Posterior vena cava (tissue), 2 donors: ENCODE data around the gene TRIOBP. TPM values are rescaled to one million over a fixed set of nuclear protein-coding genes. Genes with fewer than 3 reads are reported as not detected.

Source experiments
- DNase-seq: peaks from one replicate; pipeline ENCODE4 v3.0.0-alpha.2; 2020; ENCODE audit warnings: low spot score
- intact Hi-C, 2 donors: fragments of 100-400 bp; cut with DNase I; formaldehyde crosslinking; loops; one replicate each; pipeline versions ENCODE4 v1.14.1 to v1.14.2; 2022 to 2023
- total RNA-seq, 2 donors: library from RNA; stranded (reverse); fragmentation: NEBNext Ultra II Directional; extraction: Animal tissue kit (Norgen Biotek cat#: 25700); gene quantifications; one replicate each; pipeline ENCODE4 v1.2.1, GENCODE V29; 2021
- donor health status: DM: yes; HTN: yes; CAD: no.
- donor health status: DM: yes; HTN: yes; CAD: no.

TRIOBP gene
- total RNA-seq, 2 donors from 2014 or later, result 93.8 to 95.8 TPM

- peak; percentile 98 for DNase-seq
- intact Hi-C loops, result no loop called here
These were observed 110.8 kb downstream of the TRIOBP start, which contains the start of gene GCAT for GRCh38 chr22:37807410-37808293. Gene GCAT, plus strand, starts transcription at chr22:37807934. Its CDS starts 34 bp downstream, at chr22:37807968.

DNA sequence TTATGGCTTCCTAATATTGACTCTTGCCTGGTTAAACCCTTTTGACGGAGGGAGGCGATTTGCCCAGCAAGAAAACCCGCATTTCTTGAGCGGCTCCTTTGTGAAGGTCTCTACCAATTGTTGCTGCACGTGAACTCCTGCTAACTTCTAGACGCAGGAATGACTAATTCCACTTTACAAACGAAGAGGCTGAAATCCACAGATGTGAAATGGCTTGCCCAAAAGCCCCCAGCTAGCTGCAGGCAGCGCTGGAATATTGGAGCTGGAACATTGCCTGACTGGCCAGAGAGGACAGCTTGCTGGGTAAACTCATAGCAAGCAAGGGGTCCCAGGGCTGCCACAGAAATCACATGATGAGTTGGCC, 111.4 kb downstream of the TRIOBP start:
- no peak for DNase-seq
- intact Hi-C loops, result no loop called here

DNA sequence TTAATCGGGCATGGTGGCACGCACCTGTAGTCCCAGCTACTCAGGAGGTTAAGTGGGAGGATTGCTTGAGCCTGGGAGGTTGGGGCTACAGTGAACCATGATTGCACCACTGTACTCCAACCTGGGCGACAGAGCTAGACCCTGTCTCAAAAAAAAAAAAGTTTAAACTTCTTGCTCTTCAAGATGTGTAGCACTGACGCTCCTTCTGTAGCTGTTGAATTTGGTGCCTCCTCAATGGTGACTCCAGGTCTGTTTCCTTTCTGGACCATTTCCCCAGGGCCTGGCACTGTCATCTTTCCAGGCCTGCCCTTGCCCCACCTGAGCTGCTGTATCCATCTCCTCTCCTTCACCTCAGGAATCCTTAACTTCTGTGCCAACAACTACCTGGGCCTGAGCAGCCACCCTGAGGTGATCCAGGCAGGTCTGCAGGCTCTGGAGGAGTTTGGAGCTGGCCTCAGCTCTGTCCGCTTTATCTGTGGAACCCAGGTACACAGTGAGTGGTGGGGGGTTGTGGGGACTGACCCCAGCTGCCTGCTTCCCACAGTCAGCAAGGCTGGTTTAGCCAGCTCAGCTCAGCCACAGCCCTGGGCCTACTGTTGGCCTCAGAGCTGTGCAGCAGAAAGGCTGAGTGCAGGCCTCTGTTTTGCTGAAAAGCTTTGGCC, 113.0 kb downstream of the TRIOBP start:
- intact Hi-C loops, result loop anchor here in 1 of 2 donors (10.0 kb wide), 1 partner anchor 125 kb away; no protein-coding TSS in a partner anchor
- no peak for DNase-seq

DNA sequence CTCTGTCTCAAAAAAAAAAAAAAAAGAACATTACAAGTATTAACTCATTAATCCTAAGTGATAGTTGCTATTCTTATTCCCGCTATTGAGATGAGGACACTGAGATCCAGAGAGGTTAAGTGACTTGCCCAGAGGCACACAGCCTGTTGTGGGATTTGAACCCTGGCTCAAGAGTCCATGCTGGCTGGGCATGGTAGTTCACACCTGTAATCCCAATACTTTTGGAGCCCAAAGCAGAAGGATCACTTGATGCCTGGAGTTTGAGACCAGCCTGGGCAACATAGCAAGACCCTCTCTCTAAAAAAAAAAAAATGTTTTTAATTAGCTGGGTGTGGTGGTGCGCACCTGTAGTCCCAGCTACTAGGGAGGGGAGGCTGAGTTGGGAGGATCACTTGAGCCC, 115.0 kb downstream of the TRIOBP start:
- intact Hi-C loops, result loop anchor here in 1 of 2 donors (10.0 kb wide), 1 partner anchor 123 kb away; no protein-coding TSS in a partner anchor
- DNase-seq, result no peak

DNA sequence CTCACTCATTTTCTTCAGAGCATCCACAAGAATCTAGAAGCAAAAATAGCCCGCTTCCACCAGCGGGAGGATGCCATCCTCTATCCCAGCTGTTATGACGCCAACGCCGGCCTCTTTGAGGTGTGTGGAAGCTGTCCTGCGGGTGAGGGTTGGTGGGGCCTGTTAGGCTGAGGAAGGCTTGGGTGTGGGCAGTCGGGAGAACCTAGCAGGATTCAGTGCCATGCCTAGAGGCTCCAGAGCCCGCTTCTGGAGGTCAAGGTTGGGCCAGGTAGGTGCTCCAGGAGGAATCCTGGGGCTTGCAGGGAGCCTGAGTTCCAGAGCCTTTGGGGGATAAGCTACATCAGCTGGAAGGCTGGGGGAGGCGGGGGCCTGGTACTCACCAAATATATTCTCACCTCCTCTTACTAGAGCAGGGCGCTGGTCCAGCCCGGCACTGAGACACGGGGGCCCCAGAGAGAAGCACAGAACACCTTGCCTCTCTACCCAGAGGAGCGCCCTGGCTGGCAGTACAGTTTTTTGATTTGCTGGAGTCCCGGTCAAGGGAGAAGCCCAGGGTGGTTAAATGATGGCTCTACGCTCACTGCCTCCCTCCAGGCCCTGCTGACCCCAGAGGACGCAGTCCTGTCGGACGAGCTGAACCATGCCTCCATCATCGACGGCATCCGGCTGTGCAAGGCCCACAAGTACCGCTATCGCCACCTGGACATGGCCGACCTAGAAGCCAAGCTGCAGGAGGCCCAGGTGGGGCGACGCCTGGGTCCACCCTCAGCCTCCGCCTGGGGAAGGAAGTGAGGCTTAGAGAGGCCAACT, 116.2 kb downstream of the TRIOBP start:
- intact Hi-C loops, result loop anchor here in 1 of 2 donors (10.0 kb wide), 1 partner anchor 122 kb away; no protein-coding TSS in a partner anchor
- DNase-seq, result no peak

DNA sequence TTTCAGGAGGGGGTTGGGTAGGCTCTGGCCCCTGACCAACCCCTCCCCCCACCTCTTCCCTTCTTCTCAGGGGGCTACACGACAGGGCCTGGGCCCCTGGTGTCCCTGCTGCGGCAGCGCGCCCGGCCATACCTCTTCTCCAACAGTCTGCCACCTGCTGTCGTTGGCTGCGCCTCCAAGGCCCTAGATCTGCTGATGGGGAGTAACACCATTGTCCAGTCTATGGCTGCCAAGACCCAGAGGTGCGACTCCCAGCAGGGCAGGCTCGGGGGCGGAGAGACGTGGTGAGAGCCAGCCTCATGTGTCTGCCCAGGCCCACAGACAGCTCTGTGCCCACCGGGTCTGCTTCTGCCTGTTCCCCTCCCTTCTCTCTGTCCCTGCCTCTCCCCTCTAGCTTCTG, 118.7 kb downstream of the TRIOBP start:
- no peak for DNase-seq
- intact Hi-C loops, result loop anchor here (2.0 to 10.0 kb wide), 3 partner anchors 43 to 152 kb away; no protein-coding TSS in a partner anchor

DNA sequence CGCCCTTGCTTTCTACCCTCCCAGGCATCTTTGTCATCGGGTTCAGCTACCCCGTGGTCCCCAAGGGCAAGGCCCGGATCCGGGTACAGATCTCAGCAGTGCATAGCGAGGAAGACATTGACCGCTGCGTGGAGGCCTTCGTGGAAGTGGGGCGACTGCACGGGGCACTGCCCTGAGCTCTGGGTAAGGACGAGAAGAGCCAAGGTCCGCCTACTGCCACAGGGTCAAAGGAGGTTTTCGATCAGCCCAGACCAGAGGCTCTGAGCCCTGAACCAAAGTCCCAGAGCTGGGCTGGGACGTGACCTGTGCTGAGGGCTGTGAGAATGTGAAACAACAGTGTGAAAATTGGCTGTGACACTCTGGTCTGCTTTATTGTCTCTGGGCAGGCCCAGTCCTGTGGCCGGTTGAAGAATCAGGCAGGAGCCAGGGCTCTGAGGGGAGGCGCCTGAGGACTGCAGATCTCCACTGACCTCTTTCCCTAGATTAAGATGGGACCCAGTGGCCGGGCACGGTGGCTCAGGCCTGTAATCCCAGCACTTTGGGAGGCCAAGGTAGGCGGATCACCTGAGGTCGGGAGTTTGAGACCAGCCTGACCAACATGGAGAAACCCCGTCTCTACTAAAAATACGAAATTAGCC, 119.8 kb downstream of the TRIOBP start:
- intact Hi-C loops, result loop anchor here (5.0 to 10.0 kb wide), 2 partner anchors 118 to 151 kb away; no protein-coding TSS in a partner anchor
- DNase-seq, result no peak

DNA sequence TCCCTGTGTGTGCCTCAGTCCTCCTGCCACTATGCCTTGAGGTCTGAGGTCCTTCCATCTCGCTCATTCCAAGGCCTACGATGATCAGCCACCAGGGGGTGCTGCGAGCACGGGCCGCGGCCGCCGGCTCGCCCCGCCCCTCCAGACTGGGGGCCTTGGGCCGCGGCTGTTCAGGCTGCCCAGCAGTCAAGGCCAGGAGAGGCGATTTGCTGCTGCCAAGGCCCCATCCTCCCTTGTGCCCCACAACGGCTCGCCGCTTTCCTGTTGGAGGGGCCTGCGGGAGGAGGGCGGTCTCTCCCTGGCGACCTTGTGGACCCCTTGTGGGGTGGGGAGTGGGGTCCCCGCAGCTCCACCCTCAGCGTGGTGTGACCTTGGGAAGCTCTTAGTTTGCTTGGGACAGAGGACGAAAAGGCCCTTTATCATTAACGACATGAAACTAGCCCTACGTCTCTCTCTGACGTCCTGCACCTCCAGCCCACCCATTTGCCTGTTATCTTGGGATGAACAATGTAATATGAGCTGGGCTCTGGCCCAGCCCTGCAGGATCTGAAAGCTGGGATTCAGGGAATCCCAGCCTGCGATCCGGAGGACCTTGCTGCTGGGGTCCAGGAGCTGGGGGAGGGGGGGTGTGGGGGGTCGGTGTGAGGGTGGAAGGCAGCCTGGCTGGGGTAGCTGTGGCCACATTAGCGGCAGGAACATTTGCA, 121.0 kb downstream of the TRIOBP start:
- peak; percentile 94 for DNase-seq
- intact Hi-C loops, result loop anchor here (2.0 to 10.0 kb wide), 3 partner anchors 47 to 149 kb away; no protein-coding TSS in a partner anchor

DNA sequence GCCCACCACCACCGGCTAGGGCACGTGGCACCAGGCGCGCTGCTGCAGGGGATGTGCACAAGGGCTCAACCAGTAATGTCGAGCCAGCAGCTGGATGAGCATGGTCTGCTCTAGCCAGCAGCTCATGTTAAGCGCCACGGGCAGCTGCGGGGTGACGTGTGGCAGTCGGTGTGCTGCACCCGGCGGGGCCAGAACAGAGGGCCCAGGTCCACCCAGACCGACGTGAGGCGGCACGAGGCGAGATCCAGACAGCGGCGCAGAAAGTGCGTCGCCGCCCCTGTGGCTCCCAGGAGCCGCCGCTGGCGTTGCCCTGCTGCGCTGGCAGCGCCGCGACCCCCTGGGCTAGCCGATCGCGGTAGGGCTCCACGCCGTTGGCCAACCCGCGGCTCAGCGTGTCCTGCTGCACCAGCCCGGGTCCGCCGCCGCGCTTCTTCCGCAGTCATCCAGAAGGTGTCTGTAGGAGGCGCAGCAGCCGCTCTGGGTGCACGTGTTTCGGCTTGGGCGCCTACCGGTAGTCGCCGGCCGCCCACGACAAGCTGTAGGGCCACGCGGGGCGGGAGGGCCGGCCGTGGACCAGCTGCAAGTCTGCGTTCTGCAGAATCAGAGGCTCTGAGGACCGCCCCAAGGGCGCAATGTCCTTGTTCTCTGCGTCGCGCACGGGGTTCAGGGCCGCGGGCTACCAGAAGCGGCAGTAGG, 121.7 kb downstream of the TRIOBP start:
- intact Hi-C loops, result loop anchor here (2.0 to 10.0 kb wide), 3 partner anchors 46 to 149 kb away; no protein-coding TSS in a partner anchor
- peak; percentile 91 for DNase-seq

DNA sequence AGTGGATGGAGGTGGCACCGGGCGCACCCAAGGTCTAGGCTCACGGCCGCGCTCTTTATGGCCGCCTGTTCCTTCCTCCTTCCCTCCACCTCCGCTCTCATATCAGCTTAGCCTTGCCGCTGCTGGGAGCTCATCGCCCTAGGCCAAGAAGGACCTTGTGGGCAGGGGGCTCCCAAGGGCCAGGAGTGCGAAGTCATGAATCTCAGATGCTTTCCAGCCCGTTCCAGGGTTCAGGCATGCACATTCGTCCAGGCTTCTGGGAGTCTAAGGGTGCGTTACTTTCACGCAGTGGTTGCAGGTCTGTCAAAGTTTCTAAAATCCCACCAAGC, 122.2 kb downstream of the TRIOBP start:
- DNase-seq, result no peak
- intact Hi-C loops, result loop anchor here (2.0 to 10.0 kb wide), 3 partner anchors 46 to 148 kb away; no protein-coding TSS in a partner anchor

GRCh38 chr22:37820350-37820749, 123.5 kb downstream of the TRIOBP start:
- intact Hi-C loops, result no loop called here
- no peak for DNase-seq

- intact Hi-C loops, result no loop called here
- DNase-seq, result no peak
These were observed 125.4 kb downstream of the TRIOBP start for GRCh38 chr22:37822079-37822833.

- intact Hi-C loops, result no loop called here
These were observed 126.5 kb downstream of the TRIOBP start, which contains the start of gene GALR3 for GRCh38 chr22:37823134-37823985. Gene GALR3, plus strand, starts transcription at chr22:37823382. Its CDS starts 25 bp downstream, at chr22:37823407.

DNA sequence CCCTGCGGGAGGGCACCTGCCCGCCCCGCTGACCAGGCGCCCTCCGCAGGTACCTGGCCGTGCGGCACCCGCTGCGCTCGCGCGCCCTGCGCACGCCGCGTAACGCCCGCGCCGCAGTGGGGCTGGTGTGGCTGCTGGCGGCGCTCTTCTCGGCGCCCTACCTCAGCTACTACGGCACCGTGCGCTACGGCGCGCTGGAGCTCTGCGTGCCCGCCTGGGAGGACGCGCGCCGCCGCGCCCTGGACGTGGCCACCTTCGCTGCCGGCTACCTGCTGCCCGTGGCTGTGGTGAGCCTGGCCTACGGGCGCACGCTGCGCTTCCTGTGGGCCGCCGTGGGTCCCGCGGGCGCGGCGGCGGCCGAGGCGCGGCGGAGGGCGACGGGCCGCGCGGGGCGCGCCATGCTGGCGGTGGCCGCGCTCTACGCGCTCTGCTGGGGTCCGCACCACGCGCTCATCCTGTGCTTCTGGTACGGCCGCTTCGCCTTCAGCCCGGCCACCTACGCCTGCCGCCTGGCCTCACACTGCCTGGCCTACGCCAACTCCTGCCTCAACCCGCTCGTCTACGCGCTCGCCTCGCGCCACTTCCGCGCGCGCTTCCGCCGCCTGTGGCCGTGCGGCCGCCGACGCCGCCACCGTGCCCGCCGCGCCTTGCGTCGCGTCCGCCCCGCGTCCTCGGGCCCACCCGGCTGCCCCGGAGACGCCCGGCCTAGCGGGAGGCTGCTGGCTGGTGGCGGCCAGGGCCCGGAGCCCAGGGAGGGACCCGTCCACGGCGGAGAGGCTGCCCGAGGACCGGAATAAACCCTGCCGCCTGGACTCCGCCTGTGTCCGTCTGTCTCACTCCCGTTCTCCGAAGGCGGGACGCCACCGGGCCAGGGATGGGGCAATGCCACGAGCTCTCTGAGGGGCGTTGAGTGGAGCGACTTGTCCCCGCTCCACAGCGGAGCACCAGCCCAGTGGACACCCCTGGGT, 128.1 kb downstream of the TRIOBP start:
- no peak for DNase-seq
- intact Hi-C loops, result no loop called here

More at GRCh38 chr22:37823134-37823985, 126.5 kb downstream of the TRIOBP start, which contains the start of gene GALR3:
- no peak for DNase-seq
